ENCODE measurements around the gene ICA1.

ICA1 gene

DNA sequence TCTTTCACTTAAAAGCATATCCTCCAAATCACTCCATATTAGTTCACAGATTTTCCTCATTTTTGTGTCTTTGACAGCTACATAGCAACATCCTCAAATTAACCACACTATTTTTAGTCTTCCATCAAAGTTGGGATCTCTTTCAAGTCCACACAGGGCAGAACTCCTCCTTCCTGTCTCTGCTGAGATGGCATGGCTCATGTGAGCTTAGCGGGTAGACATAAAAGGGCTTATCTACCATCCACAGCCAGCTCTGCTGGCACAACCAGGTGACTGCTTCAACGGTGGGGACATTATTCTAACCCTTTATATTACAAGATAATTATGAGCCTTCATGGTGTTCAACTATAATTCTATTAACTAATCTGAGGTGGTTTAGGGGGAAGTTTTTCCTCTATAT is 35.5 kb downstream of the ICA1 start:
- DNase-seq: no peak

DNA sequence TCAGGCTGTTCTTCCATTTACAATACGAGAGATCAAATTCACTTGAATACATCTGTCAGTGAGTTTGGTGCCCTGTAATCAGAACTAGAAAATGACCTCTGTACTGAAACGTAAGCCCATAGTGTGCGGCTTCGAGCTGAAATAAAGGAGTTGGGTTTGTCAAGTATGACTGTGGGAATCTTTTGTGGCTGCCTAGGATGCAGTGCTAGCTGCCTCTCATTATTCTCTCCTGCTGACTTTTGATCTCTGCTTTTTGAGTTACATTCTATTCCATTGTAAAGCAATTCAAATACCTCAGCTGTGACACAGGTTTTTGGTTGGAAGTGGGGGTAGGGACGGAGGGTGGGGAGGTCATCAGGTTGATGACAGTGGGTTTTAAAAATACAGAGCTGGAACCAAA is 40.4 kb downstream of the ICA1 start:
- no peak for DNase-seq

DNA sequence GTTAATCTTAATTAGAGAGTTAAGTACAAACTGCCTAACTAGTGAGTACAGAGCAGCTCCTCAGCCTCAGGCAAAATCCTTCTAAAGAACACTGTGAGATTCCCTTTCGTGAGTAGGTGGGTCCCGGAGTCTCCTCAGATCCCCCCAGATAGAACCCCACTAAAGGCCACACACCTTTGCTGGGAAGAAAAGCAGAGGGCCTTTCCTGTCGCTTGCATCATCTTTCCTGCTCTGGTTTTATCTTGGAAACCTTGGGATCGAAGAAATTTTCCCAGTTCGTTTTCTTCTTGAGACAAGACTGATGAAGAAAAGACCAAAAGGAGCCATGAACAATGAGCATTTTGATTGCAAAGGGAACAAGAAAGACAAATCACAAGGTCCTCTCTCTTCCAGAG is 40.9 kb downstream of the ICA1 start:
- DNase-seq: no peak

DNA sequence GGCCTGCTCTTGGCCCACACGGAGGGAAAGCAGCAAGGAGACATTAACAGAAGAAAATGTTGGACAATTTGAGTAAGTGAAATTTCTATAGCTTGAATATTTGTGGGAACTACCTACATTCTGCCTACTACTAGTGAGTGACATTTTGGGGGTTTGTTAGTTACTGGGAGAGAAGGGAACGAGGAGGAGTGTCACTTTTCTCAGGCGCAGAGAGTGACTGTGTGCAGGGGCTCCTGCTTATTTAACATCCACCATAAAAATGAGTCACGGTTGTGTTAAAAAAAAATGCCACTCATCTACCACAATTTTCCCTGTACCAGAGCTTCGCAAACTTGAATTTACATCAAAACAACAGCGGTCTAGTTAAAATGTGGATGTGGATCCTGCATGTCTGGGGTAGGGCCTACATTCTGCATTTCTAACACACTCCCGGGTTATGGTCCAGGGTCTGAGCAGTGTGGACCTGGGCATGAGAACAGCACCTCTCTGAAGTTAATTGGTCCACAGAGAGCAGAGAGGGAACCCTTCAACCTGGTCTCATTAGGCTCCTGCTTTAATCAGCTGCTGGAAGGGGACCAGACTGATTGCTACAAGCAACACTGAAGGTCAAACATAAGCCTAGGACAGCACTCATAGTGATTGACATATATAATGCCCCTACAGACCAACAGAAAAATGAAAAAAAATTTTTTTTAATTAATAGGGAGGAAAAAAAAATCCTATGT is 41.4 kb downstream of the ICA1 start:
- no peak for DNase-seq

DNA sequence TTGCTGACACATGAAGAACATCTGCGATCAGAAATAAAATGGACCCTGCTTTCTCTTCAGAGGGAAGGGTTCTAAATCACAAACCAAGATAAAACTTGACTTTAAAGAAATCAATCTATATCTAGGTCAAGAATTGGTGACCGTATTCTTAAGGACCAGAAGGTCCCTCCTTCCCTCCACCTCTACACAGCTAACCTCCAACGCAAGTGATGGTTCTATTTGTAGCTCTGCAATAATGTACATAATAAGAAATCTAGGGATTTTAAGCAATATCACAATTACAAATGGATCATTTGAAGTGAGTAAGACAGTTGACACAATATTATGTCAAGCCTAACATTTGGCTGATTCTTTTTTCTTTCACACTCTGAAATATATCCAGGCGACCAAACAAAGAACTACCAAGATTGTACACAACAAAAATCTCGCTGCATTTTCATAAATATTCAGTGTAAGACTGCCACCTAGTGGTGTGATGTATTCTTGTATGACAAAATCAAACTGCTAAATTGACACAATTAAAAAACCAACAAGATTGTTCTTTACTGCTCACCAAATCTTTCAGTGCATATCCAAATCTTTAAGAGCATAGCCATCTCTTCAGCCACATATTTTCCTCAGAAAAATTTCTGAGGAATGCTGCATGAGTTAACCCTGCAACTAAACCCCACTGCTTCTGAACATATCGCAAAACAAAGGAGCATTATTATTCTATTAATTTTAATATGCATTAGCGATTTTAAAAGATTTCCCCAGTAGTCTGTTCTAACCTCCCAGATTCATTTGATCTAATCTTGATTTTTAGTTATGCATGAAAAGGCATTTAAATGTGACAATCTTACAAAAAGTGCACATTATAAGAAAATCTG is 44.5 kb downstream of the ICA1 start:
- no peak for DNase-seq

DNA sequence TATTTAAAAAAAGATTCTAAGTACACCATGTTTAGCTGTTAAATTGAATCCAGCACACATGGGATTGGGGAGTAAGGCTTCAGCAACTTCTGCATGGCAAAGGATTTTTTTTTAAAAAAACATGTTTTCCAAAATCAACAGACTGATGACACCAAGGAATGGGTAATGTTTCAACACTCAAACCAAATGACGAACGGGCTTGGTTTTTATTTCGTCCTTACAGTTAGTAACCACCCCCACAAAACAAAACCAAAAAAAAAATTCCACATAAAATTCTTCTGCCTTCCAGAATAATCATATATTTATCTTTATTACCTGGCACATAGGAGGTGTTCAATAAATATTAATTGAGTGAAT is 45.7 kb downstream of the ICA1 start:
- DNase-seq: no peak

DNA sequence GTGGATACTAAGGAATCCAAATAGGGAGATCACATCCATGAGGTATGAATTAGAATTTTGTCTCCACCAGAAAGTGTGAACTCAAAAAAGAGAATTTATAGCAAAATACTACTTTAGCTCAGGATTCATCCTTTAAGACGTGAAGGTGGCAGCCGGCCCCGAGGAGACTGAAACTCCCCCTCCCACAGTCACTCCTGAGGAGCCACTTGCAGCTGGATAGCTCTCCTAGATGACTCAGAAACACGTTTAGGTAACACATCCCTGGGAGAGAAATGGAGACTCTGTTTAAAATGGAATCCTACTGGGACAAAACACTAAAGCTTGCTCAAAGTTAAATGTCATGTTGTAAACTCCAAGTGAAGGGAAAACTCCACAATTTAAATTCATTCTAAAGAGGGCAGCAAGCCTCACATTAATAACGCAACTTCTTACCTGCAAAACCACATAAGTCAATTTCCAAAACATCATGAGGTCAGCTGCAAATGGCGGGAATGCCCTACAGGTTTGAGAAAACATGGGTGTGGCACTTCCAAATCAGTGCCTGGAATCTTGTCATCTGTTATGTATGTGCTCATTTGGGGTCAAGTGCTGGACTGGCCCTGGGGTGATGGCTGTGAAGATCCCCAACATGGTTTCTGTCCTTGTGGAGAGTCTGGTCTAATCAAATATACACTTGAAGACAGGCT is 46.2 kb downstream of the ICA1 start:
- DNase-seq: no peak

DNA sequence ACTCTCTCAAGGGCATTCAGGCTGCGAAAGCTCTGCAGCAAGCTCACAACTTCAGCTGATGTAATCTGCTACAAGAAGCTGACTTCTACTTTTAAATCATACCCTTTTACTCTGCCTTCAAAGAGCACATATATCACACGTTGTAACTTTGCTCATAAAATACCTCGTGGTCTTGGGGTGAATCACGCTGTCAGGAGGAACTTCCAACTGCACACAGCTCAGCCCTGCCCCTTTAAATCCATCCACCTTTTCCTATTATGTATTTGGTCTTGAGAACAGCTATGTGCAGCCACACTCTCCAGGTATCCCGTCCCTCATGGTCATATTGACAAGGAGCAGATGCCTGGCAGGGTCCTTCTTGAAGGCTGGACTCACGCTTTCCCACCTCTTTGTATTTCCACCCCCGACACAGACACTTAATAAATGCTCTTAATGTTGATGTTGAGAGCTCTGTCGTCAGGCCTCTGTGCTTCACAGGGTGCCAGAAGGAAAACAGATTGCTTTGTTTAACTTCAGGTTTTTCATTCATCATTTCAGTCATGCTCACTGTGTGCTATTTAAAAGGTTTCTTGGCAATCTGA is 47.6 kb downstream of the ICA1 start:
- no peak for DNase-seq

DNA sequence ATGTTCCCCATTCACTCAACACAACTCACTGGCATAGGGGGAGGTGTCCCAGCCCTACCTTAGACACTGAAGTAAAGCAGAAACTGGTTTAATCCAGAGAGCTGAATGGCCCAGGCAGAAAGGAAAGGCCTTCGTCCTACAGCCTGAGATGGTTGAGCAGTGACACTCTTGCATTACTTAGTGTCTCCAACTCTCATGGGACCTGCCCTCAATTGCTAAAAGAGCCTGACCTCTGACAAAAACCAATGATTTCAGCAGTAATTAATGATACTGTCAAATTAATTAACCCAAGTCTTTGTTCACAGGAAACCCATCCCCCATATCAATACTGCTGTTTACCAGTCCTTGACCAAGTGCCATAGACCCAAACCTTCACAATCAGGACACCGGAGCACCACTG is 48.6 kb downstream of the ICA1 start:
- DNase-seq: no peak

DNA sequence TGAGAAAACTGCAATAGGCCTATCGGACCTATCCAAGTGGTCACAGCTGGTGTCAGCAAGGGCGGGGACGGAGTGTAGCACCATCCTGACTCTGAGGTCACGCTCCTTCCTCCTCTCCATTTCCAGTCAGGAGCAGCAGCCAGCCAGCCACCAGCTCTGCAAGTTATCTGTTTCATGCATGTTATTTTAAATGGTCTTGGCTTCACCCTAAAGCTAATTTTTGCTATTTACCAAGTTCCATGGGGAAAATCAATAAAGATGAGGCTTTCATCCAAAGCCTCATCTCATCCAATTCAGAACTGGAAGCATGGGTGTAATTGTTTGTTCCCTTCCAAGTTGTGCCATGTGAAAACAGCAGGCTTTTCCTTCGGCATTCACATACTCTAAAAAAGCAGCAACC is 49.3 kb downstream of the ICA1 start:
- DNase-seq: no peak

DNA sequence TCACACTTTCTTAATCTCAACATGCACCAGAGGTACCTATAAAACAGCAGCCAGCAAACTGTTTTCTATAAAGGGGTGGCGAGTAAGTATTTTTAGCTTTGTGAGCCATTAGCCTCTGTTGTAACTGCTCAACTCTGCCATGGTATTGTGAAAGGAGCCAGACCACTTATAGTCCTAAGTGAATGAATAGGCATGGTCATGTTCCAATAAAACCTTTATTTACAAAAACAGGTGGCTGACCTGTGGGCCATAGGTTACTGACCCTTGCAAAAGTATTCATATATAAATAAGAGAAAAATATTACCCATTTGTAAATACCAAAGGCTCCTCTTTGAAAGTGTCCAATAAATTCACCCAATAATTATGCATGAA is 50.3 kb downstream of the ICA1 start:
- no peak for DNase-seq

DNA sequence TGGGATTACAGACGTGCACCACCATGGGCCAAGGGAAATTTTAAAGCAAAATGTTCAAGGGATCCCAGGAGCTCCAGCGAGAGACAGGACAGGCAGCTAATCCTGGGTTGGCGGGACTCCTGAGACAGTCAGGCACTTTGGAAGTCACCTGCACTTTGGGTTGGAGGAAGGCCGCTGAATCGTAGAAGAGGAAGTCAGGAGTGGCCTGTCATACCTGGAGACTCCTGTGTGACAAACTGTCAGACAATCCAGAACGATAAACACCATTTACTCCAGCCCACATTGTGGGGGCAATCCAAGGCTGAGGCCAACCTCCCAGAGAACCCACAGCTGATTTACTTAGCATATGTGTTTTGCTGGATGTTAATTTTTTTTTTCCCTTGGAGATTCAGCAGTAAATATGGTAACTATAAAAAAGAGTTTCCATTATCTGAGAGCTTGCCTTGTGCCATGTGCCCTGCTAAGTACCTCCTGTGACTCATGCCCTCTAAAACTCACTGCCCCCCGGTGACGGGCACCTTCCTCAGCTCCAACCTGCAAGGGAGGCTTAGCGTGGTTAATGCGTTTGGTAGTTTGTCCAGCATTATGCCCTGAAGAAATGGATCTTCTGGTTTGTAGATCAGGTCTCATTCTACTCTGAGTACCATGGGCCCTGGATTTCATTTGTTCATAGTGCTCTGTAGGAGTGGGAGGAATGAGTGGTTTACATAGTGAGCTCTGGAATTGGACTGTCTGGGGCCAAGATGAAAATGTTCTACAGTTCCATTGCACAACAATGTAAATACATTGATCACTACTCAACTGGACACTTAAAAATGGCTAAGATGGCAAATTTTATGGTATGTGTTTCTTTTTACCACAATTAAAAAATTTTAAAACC is 50.9 kb downstream of the ICA1 start:
- no peak for DNase-seq

DNA sequence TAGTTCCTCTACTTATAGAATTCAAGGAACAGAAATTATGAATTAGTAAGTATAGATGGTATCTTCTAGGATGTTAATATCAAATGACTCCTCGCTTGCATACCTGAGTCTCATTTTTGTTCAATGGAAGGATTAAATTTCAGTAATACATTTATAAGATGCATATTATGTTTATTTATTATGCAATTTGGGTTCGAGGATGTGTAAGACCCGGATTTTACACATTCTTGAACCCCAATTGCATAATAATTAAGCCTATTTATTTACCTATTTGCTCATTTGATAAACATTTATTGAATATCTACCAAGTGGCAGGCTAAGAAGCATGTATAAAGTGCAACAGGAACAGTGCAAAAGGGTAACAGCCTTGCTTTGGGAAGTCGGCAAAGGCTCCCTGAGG is 52.6 kb downstream of the ICA1 start:
- DNase-seq: no peak

DNA sequence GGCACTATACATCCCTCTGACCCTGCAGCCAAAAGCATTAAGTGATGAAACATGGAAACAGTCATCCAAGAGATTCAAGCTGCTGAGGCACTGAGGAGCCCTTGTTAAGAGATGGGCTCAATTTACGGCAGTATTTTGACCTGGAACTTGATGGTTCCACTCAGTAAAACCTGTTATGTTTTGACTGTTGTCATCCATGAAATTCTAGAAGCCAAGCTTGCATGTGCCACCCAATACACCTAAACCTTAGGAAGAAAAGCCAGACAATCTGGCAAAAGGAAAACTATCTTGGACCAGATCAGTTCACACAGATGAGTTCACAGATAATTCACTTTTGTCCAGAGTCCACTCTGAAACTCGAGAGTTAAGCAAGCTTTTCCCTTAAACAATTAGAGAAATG is 53.2 kb downstream of the ICA1 start:
- no peak for DNase-seq

DNA sequence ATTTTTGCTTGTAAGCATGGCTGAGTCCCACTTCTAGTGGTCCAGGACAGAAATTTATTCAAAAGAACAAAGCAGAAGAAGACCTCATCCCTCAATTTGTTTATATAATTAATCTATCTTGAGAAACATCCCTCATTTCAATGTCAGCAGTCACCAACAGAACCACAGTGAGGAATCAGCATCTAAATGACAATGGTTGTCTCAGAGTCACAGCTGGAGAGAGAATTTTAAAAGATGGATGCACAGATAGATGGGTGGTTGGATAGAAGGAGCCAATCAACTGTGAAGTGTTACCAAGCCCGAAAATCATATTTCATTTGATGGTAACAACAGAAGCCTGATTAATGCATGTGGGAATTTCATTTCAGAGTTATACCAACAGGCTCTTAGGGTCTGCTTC is 55.0 kb downstream of the ICA1 start:
- DNase-seq: no peak

DNA sequence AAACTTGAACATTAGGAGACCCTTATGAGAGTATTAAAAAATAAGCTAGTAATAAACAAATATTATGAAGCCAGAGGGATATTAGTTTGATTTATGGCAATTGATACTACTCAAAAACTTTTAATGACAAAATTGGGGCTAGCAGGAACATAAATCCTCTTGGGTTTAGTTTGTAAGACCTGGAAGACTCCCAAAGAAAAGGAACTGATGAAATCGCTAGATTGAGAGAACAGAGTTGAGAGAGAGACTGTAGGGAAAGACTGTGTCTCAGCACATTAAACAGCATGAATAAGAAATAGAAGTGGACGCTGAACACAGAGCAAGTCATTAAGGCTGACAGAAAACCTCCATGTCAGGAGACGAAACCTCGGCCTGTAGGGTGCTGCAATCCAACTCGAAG is 56.4 kb downstream of the ICA1 start:
- no peak for DNase-seq

DNA sequence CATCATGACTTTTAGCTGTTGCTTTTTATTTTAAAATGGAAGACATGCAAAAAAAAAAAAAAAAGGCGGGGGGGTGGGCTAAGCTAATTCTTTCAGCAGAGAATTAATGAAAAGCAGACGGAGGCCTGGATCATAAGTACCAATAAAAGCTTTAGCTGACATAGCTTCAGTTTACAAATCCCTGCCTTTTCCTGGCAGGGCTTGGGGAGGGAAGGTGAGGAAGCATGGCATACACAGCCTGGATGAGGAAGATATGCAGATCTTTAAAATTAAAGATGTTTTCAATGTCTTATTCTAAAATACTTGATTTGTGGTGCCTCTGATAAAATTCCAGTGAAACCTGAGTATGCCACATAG is 57.0 kb downstream of the ICA1 start:
- no peak for DNase-seq

DNA sequence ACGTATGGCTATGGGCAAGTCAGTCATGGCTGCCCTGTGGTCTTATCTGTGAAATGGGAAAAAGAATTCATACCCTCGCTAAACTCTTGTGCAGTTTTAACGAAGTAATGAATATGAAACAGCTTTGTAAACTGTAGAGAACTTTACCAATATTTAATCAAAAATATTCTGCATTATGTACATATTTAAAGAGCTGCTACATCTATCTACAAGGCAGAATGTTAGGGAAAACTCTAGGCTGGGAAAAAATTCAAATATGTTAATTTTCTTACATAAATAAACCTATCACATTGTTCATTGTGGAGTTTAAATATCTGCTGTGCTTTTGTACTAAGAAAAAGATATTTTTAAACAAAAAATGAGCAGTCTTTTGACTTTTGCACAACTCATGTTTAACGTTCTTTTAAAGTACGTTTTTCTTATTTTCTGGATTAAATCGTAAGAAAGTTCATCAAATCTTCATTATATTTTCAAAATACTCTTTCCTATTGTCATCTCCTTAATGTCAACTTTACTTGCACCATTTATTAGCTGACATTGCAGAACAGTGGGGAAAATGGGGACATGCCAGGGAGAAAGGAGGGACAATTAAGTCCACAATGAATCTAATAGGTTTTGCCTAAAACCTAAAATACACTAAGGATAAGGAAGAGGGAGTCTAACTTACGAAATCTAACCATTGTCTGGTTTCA is 57.5 kb downstream of the ICA1 start:
- DNase-seq: no peak

DNA sequence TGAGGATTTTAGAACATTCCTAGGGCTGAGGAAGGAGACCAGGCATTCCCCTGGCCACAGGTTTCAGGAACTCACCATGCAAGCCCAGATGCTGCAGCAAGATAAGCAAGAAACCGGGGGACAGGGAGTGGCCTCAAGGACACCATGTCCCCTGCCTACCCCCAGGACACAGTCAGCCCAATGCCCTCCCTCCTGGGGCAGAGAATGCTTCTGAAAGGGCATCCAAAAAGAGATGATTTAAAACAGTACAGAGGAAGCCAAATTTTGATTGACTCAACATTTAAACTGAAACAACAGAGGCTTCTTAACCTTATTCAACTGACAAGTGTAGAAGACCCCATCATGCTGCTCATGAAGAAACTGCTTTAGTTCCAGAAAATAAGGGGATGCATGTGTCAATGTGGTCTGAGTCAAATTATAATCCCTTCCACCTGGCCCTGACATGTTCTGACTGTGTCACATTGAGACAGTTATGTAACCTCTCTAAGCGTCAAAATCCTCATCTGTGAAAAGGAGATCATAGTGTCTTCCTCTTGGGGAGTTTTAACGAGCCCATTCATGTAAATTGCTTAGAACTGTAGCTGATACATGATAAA is 60.0 kb downstream of the ICA1 start:
- DNase-seq: no peak

DNA sequence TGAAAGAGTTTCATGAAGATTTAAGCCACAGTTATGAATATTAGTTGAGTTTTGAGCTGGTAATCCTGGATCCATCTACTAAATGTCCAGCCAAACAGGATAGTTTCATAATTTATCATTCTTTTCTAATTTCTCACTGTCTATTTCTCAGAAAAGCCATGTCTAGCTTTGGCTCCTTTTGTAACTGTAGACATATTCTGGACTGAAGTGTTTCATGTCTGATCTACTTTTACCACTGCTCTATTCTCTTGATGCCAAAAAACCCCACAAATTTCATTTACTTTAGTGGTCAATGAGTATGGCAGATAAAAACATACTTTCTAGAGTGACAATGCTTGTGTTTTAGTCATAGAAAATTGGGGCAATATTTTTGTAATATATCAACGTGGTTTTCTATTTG is 61.2 kb downstream of the ICA1 start:
- DNase-seq: no peak

DNA sequence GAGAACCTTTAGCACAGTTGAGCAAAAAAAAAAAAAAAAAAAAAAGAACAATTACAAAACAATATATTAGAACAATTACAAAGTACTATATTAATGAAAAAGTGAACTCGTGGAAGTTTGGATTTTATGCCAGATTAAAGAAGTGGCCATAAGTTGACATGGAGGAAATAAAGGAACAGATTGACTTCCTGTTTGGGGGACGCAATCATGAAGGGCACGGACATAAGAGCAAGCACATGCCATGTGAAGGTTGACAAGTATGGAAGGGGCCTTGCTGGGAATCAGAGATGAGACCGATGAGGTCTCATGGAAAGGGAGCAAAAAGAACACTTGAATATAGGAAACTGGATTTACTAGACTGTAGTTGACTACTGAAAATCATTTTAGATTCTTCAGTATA is 61.7 kb downstream of the ICA1 start:
- no peak for DNase-seq
